ENCODE results near the gene PPP2R2C.
A peak's percentile ranks its signal among the peaks of the same experiment; 100 is the strongest.

Gene PPP2R2C

DNA sequence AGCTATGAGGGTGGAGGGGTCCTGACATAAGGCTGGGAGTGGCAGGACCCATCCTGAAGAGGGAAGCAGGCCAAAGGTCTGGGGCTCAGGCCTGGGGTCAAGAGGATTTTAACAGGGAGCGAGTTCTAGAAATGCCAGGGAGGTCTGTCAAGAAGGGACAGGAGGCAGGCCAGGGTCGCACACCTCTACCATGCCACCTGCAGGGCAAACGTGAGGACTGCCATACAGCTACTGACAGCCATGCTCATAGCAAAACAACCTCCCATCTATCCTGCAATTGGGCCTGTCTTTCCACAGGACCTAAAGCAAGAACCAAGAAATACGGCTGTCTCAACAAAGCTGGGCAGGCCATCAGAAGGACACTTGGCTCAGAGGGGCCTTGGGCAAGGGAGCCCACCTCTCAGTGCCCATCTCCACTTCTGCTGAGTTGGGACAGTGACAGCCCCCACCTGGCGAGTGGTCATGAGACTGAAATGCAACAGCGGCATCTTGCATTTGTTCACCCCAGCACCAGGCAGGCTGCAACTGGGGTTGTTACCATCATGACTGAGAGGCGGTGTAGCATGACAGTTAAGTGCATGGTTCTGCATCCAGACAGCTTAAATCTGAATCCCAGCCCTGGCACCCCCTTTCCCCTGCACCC lies 110.0 kb downstream of the PPP2R2C start:
- DNase-seq (ENCODE audit: low spot score): peak; percentile 73

DNA sequence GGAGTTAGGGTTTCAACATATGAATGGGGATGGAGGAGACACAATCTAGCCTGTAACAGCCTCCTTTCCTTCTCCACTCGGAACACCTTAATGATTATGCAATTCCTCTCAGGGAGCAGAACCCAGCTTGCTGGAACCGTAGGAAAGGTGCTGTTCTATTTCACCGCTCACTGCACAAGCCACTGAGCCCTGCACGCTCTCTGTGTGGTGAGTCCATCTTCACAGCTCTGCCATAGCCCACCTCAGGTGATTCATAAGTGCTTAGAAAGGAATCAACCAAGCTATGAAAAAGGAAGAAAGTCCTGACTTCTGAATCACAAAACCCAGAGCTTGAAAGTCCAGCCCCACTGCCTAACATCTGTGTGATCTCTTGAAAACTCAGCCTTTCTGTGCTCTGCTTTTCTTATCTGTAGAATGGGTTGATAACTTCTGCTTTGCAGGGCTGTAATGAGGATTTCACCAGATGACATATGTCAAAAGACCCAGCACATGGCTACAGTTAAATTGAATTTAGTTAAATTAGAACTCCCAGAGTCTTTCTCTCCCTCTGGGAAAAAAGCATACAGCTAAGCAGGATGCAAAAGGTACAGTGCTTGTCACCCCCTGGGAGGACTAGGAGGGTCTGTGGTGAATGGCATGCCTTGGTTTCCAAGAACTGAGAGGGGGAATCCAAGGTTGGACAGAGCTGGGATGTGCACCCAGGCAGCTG lies 111.2 kb downstream of the PPP2R2C start:
- no peak for DNase-seq (ENCODE audit: low spot score)

DNA sequence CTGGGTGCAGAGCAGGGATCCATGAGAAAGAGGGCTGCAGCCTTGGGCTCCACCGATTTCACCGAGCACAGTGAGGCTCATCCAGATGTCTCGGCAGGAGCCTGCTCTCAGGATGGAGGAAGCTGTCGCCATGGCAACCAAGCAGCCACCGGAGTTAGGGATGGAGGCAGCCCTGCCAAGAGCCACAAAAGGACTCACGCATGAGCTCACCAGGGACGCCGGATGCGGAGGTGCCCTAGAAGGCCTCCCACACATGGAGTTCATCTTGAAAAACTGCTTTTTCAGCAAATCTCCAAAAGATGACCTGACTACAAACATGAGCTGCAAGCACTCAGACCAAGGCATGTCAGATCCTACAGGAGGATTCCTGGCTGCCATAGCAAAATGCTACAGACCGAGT lies 112.0 kb downstream of the PPP2R2C start:
- no peak for DNase-seq (ENCODE audit: low spot score)

DNA sequence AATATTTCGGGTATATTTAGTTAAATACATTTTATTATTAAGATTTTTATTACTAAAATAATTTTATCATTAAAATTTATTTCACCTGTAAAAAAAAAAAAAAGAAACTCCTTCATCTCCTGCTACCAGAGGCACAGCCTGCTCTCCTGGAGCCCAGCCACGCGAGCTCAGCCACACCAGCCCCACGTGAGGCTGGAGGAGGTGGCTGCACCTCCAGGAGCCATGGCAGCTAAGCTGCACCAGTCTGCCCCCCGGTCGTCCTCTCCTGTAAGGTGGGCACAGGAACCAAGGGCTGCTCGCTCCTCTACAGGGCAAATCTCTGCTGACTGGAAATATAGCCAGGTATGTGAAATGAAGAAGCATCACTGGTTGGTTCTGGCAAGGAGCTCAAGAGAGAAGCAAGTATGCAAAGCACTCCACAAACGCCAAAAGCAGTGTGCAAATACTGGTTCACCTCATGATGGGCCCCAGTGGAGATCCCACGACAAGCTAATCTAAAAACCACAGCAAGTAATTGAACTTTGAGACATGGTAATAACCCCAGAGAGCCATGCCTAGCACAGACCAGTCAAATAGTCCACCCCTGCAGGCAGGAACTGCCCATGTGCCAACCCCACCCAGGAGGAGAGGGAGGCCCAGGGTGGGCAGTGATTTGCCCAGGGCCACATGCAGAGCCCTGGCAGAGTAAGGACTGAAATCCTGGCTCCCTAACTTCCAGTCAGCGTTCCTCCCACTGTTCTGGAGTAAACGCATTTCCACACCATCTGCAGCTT lies 112.7 kb downstream of the PPP2R2C start:
- no peak for DNase-seq (ENCODE audit: low spot score)

DNA sequence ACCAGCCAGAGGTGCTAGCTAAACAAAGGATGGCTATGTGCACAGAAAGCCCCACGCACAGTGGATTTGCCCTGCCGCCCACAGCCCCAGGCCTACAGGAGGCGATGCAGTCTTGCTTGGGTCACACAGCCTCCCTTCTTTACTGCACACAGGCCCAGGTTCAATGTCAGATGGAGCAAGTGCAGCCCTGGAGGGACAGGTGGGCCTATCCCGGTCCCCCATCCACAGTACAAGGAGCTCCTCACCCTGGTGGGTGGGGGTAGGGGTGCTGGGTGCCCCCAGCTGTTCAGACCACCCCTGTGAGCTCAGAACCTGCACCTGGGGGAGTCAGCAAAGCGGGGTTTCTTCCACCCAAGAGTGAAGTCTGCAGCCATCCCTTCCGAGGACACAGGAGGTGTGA lies 114.9 kb downstream of the PPP2R2C start:
- no peak for DNase-seq (ENCODE audit: low spot score)

DNA sequence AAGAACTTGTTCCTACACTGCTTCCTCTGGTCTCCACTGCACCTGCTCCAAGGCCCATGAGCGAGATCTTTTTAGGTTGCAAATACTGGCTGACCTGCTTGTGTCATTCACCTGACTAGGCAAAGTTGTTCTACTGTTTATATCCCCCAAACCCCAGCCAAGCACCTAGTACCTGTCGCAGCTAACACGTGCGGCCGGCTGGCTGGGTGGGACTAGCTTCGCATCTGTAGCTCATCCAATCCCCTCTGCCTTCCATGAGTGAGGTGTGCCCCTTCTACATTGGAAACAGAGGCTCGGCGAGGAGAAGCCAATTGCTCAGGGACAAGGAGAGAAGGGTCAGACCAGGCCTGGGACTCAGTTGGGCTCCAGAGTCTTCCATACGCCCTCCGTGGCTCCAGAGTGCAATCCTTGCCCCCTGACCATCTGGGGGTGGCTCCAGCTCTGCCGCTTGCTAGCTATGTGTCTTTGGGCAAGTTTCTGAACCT lies 116.3 kb downstream of the PPP2R2C start:
- DNase-seq (ENCODE audit: low spot score): no peak

DNA sequence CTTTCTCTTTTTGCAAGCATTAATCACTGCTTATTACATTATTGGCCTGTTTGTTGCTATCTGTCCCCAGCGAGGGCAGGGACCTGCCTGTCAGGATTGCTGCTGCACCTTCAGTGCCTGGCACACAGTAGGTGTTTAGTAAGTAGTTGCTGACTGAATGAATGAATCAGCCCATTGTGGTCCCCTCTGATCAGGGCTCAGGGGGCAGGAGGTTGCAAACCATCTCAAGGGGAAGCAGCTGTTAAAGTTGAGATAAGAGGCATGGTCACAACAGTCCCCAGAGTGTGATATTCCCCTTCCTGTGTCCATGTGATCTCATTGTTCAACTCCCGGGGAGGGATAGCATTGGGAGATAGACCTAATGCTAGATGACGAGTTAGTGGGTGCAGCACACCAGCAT lies 117.4 kb downstream of the PPP2R2C start:
- DNase-seq (ENCODE audit: low spot score): no peak

DNA sequence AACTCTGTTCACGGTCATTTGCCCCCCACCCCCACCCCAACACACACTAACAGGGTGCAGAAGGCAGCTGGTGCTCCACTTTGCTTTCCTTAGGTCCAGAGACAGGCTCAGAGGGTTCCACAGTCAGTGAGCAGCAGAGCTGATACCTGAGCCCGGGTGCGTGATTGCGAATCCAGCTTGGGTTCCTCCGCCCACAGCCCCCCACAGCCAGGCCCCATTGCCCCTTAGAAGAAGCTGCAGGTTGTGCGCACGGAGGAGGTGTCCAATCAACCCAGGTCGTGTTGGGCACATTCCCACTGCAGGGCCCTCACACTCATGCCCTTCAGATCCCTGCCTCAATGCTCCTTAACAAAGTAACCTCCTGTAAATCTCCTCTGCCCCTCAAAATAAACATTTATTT lies 117.8 kb downstream of the PPP2R2C start:
- no peak for DNase-seq (ENCODE audit: low spot score)

DNA sequence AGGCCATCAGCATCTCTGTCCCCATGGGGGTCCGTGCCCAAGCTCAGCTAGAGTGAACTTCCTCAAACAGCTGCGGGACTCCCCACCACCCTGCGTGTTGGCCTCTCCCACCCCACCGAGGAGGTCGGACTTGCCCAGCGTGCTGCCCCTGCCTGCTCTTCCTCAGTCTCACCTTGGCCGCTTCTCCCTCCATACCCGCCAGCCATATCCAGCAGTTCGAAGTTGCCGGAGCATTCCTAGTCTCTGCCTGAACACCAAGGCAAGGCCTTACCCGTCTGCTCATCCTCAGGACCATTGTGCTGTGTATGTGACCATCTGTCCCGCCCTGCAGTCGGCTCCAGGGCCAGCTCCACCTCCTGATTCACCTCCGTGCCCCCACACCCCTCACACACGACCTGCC lies 118.3 kb downstream of the PPP2R2C start:
- no peak for DNase-seq (ENCODE audit: low spot score)

DNA sequence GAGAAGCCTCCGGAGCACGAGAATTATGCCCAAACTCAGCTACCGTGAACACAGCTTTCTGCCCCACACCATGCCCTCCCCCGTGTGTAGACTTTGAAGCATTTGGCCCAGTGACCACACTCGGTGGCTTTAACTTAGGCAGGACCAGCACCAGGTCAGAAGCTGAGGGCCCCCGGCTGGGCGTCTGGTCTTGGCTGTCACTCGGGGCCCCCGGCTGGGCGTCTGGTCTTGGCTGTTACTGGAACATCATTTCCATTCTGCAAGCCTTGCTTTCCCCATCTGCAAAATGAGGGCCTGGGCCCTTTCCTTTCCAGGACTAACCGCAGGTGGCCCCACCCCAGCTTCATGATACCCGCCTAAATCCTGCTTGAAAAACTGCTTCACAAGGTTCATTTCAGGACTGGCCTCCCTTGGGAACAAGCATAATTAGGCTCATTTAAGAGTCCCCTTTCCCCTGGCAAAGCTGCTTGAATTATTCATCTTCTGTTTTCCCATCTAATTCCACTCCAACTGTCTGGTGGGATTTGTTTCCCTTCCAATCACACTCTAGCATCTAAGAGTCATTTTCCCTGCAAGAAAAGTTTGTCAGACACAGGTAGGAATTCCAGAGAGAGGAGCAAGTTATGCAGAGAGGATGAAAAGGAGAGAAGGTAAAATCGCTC lies 120.3 kb downstream of the PPP2R2C start:
- peak; percentile 75 for DNase-seq (ENCODE audit: low spot score)

DNA sequence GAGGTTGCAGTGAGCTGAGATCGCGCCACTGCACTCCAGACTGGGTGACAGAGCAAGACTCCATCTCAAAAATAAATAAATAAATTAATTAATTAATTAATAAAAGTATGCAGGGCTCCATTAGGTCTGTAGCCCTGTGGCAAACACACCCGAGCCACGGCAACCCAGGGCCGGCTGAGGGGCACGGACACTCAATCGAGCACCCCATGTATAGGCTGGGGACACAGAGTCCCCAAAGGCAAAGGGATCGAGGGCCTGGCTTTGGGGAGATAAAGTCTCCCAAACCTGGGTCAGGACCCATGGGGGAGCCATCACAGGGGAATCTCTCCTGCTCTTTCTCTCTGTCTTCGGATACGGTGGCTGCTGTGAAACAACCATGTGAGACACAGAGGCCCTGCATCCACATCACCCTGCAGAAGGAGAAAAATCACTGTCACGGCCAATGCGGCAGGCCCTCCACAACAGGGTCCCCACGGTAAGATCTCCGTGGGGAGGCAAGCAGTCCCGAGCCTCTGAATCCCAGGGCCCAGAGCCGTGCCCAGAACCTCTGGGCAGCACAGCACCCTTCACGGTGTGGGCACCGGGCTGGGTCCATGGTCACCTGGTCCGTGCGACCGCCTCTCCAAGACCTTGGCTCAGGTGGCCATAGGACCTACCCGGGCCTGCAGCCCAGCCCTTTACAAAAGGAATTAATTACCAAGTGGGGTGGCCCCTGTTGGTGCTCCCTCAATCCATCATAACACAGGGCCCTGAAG lies 121.0 kb downstream of the PPP2R2C start:
- DNase-seq (ENCODE audit: low spot score): no peak

DNA sequence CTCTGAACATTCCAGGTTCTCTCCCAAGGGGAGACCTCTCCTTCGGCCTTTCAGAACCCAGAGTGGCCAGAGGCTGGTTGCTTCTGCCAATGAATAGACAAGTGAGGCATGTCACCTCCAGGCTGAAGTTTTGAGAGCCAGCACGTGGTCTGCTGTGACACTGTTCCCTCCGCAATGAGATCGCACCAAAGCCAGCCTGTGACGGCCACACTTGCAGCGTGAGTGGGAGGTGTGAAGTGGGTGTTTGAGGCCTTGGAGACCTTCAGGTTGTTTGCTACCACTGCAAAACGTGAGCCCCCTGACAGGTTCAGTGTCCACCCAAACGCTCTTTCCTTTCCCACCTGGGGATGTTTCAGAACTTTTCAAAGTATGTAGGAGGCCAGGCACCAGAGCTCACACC lies 121.8 kb downstream of the PPP2R2C start:
- no peak for DNase-seq (ENCODE audit: low spot score)

DNA sequence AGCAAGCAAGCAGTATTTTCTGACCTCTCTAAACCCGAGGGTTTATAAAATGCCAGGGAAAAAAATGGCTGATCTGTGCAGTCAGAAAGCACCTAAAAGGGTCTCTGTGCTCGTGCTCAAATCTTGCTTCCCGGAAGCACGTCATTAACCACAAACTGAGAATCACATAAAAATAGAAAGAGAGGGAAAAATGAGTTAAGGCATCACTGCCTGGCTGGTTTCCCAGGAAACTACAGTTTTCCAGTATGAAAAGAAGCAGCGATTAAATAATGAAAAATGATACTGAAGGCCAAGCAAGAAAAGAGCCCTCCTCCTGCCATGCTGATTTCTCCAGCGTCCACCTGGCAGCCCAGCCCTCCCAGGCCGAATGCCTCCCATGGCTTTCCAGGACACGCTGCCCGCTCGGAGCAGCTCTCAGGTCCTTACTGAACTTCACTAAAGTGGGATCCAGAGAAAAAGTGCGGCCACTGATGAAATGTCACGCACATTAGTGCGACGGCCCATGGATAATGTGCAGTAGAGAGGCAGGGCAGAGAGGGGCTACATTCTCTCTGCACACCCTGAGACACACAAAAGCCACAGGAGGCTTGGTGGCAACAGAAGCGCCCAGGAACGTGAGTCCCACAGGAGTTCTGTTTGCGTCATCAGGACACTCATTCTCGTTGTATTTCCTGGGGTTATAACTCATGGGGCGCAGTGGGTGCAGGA lies 122.4 kb downstream of the PPP2R2C start:
- no peak for DNase-seq (ENCODE audit: low spot score)

DNA sequence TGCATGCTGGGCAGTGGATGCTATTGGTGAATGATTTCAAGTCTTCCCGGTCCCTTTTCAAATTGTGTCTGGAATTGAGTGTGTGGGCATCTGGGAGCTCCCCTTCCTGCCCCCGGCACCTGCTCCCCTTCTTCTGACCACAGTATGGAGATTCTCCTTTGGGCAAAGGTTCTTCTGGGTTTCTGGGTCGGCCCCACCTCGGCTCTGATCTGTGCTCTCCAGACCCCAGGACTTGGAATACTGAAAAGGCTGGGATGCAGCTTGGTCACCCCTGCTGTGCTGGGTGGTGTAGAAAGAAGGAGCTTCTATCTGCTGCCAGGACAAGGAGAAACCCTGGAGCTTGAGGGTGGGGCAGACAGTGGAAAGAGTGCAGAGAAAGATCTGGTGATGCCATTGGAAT lies 124.0 kb downstream of the PPP2R2C start:
- DNase-seq (ENCODE audit: low spot score): no peak

DNA sequence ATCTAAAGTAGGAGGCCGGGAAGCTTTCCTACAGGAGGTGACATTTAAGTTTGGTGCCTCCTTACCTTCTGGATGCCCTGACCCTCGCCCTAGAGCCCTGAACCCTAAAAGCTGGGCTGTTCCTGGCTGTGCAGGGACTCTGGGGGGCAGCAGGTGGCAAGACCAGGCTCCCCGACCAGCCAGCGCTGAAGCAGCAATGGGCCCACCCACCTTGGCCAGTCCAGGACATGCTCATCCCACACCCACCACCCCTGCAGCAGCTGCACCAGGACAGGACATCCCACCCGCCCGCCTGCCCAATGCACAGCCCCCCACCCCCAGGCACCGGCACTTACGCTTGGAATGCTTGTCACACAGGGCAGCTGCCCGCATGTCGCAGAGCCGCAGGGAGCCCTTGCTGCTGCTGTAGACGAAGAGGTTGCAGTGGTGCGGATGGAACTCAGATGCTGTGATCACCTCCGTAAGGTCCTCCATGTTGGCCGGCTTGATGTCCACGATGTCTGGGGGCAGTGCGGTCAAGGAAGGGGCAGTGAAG lies 124.8 kb downstream of the PPP2R2C start:
- no peak for DNase-seq (ENCODE audit: low spot score)

DNA sequence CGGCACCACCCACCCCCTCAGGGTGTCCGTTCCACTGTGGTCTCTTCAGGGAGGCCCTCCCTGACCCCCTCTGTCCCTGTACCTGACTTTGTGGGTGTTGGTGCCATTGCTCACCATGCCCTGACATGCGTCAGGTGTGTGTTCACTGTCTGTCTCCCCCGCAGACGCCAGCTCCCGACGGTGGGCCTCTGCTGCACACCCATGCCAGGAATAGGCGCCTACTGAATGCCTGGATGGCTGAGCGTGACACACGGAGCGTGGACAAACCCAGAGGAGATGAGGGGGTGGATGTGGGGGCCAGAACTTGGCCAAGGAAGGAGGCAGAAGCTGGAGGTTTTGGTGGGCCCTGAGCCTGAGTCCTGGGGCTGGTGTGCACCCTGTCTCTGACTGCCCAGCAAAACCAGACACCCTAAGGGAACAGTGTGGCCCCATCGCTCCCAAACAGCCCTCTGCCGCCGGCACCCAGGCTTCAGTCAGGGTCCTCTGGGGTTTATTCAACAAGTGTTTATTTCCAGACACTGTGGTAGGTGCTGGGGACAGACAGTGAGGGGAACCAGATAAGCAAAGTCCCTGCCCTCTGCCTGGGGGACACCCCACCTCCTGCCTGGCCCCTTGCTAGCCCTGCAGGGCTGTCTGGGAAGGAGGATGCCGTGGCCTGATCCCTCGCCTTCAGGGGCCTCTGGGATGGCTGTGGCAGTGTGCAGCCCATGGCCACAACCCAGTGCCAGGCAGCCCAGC lies 125.9 kb downstream of the PPP2R2C start:
- DNase-seq (ENCODE audit: low spot score): no peak

DNA sequence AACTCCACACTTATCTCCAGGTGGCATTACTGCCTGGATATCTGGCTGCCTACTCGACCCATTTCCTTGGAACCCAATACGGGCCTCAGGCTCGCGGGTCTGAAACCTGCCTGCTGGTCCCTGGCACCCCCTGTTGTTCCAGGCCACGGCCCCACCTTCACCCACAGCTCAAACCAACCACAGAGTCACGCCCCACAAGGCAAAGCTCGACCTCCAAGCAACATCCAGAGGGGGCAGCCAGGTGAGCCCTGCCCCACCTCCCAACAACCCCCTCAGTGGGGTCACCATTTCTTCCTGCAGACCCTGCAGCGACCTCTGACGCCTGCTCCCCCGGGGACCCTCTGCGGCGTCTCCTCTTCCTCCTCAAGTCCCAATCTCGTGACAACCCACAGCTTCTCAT lies 126.5 kb downstream of the PPP2R2C start:
- DNase-seq (ENCODE audit: low spot score): no peak

DNA sequence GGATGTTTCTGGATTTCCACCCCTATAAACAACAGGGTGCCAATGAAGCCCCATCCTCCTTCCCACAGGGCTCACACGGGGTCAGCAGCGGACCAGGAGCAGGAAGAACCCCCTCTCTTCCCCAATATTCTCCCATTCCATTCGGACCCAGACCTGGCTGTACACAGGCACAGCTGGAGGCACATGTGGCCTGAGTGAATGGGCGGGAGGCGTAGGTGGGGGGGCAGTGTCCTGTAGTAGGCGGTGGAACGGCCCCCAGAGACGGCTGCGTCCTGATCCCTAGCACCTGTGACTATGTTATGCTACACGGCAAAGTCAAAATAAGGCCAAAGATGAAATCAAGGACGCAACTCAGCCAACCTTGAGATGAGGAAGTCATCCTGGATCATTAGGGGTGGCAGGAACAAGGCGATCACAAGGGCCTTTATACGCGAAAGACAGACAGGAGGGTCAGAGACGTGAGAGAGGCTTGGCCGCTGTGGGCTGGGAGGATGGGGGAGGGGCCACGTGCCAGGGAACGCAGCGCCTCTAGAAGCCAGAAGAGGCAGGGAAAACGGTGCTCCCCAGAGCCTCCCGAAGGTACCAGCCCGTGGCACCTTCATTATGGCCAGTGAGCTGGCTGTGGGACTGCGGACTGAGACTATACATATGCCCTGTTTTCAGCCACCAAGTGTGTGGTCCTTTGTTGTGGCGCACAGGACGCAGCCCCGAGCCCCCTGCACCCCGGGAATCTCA lies 127.2 kb downstream of the PPP2R2C start:
- no peak for DNase-seq (ENCODE audit: low spot score)

DNA sequence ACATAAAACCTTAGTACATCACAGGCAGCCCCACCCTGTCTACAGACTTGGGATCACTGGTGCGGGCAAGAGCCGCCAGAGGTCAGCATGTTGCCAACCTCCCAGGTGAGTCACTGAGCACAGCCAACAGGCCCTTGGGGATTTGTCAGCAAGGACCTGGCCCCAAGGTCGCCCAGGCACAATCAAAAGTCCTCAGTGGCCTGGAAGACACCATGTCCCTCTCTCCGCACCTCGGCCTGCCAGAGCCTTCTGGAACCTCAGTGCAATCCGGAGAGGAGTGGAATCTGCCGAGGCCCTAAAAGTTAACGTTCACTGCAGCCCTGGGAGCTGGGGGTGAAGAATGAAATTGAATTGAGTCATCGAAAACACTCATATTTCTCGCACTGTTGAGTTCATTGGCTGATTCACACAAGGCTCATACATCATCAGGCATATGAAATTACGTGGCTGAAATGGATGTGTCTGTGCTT lies 128.4 kb downstream of the PPP2R2C start:
- DNase-seq (ENCODE audit: low spot score): no peak
